PC-9 (cell line): Measurements from ENCODE around the gene ANKS1B. TPM values are rescaled to one million over a fixed set of nuclear protein-coding genes. Genes with fewer than 3 reads are reported as not detected.

ENCODE experiments used
- BruUV-seq: library from RNA; stranded (reverse); fragments of 400-500 nt; replicated peaks from 2 replicates; lab custom pipeline; 2021; lab: Mats Ljungman, UMichigan
- CTCF ChIA-PET: fragments of 300-600 bp; sonication (Branson Sonifier 250); formaldehyde crosslinking; loops from one replicate; lab custom pipeline; 2022; ENCODE audit warnings: antibody characterized with exemption; lab: Charles Lee
- POLR2A ChIA-PET: fragments of 300-600 bp; sonication (Branson Sonifier 250); formaldehyde crosslinking; loops from one replicate; lab custom pipeline; 2022; ENCODE audit warnings: antibody characterized with exemption; ENCODE audit not compliant: unreplicated experiment; lab: Charles Lee
- DNase-seq, 2 experiments: peaks; one replicate each; pipeline versions ENCODE4 v3.0.0 to v3.0.0-alpha.2; 2015 to 2022; ENCODE audit warnings: mixed read lengths in 1 of 2
- H2AFZ ChIP-seq: fragments of 200-600 bp; sonication (generic); 2 replicates; pipeline ENCODE4 v1.8.1; 2017; ENCODE audit warnings: antibody characterized with exemption
- H3F3A ChIP-seq: fragments of 200-600 bp; sonication (generic); 2 replicates; pipeline ENCODE4 v1.8.1; 2017; ENCODE audit warnings: antibody characterized with exemption, mild to moderate bottlenecking, low read depth; ENCODE audit not compliant: insufficient read depth
- H3K27ac ChIP-seq: fragments of 200-600 bp; sonication (generic); 2 replicates; pipeline ENCODE4 v1.6.1; 2016; ENCODE audit warnings: mixed run types
- H3K27me3 ChIP-seq: fragments of 200-600 bp; sonication (generic); 2 replicates; pipeline ENCODE4 v1.6.1; 2016; ENCODE audit warnings: low read depth, mixed run types; ENCODE audit not compliant: insufficient read depth
- H3K36me3 ChIP-seq: fragments of 200-600 bp; sonication (generic); 2 replicates; pipeline ENCODE4 v1.6.1; 2016; ENCODE audit warnings: low read depth, mixed run types
- H3K4me1 ChIP-seq: fragments of 200-600 bp; sonication (generic); replicated peaks from 2 replicates; pipeline ENCODE4 v1.6.1; 2016; ENCODE audit warnings: mixed run types; ENCODE audit not compliant: insufficient read depth
- H3K4me2 ChIP-seq: fragments of 200-600 bp; sonication (generic); 2 replicates; pipeline ENCODE4 v1.6.1; 2017; ENCODE audit warnings: mixed run types
- H3K4me3 ChIP-seq: fragments of 200-600 bp; sonication (generic); 2 replicates; pipeline ENCODE4 v1.6.1; 2016; ENCODE audit warnings: mixed run types
- H3K79me2 ChIP-seq: fragments of 200-600 bp; sonication (generic); 2 replicates; pipeline ENCODE4 v1.6.1; 2017; ENCODE audit warnings: low read depth, mixed run types
- H3K9me2 ChIP-seq: fragments of 200-600 bp; sonication (generic); 2 replicates; pipeline ENCODE4 v1.8.1; 2017; ENCODE audit warnings: mild to moderate bottlenecking; ENCODE audit not compliant: insufficient read depth
- H3K9me3 ChIP-seq: fragments of 200-600 bp; sonication (generic); 2 replicates; pipeline ENCODE4 v1.8.1; 2016; ENCODE audit warnings: low read depth; ENCODE audit not compliant: insufficient read depth
- H4K20me1 ChIP-seq: fragments of 200-600 bp; sonication (generic); 2 replicates; pipeline ENCODE4 v1.8.1; 2017; ENCODE audit not compliant: insufficient read depth
- CTCF ChIP-seq: fragments of 200-600 bp; sonication (generic); conservative IDR thresholded peaks from 2 replicates; pipeline ENCODE4 v1.6.1; 2017; ENCODE audit warnings: mixed run types, antibody characterized with exemption, mild to moderate bottlenecking, moderate library complexity
- EZH2 ChIP-seq: fragments of 200-600 bp; sonication (generic); IDR thresholded peaks from 2 replicates; pipeline ENCODE4 v1.8.0; 2017; ENCODE audit warnings: antibody characterized with exemption, low read depth
- intact Hi-C: fragments of 100-400 bp; cut with micrococcal nuclease; formaldehyde crosslinking; loops from one replicate; pipeline ENCODE4 v1.10.0; 2022; ENCODE audit not compliant: unreplicated experiment
- total RNA-seq: library from RNA; stranded (reverse); gene quantifications from 2 replicates; pipeline ENCODE4 v1.2.3, GENCODE V29; 2021

ANKS1B gene
- total RNA-seq, 1 experiment from 2014 or later, result not detected

GRCh38 chr12:98894412-98895085, 1090.2 kb downstream of the ANKS1B start:
- ChIA-PET POLR2A (no interaction called here), CTCF (no interaction called here)
- H3K79me2 ChIP-seq, result no peaks in the 10 kb centered on the region
- no peak overlapping the region for H3K27ac ChIP-seq
- no peak overlapping the region for H2AFZ ChIP-seq
- no peaks in the 10 kb centered on the region for H3F3A ChIP-seq
- intact Hi-C loops, result no loop called here
- no peak overlapping the region for H3K4me3 ChIP-seq
- TF ChIP-seq EZH2, result no peak
- no peak for TF ChIP-seq CTCF
- no peaks in the 10 kb centered on the region for H3K36me3 ChIP-seq
- no peaks in the 10 kb centered on the region for H4K20me1 ChIP-seq
- H3K27me3 ChIP-seq, result no peaks in the 10 kb centered on the region
- H3K4me1 ChIP-seq, result no peaks in the 10 kb centered on the region
- BruUV-seq, result no TSS peak
- no peaks in the 10 kb centered on the region for H3K9me3 ChIP-seq
- no peak for DNase-seq
- no peaks in the 10 kb centered on the region for H3K9me2 ChIP-seq
- no peak overlapping the region for H3K4me2 ChIP-seq

DNA sequence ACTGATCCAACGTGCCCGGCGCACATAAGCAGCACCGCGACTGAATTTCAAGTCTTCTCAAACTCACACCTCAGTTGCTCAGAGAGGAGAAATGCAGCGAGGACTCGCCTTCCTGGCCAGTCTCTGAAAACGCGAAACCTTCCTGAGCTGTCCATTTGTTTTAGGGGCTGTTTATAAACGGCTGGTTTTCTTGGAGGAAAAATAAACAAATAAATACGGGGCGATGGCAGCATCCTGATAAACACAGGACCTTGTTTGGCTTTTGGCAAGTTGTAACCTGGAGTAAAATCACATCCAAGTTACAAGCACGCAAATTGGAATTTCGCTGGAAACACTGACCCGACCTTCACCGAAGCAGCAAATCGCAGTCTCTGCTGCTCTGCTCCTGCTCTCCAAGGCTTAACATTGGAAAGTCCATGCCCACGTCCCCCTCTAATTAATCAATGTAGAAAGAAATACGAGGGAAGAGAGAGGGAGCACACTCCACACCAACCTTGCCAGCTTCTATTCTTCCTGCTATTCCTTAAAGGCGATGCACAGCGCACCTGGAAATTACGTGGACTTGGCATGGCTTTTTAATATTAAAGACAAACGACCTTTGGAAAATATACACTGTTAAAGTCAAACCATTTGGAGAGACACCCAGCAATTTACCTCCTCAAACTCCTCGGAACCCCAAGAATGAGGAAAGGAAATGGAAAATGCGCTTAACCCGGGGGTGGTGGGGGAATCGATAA, 1090.9 kb downstream of the ANKS1B start:
- no peaks in the 10 kb centered on the region for H3K79me2 ChIP-seq
- H3K4me2 ChIP-seq, result no peak overlapping the region
- TF ChIP-seq CTCF (no peak), EZH2 (no peak)
- no TSS peak for BruUV-seq
- H3K36me3 ChIP-seq, result no peaks in the 10 kb centered on the region
- H3K4me3 ChIP-seq, result no peak overlapping the region
- no peaks in the 10 kb centered on the region for H3K9me3 ChIP-seq
- ChIA-PET POLR2A (no interaction called here), CTCF (no interaction called here)
- H3F3A ChIP-seq, result no peaks in the 10 kb centered on the region
- H4K20me1 ChIP-seq, result no peaks in the 10 kb centered on the region
- H3K4me1 ChIP-seq, result no peaks in the 10 kb centered on the region
- no peaks in the 10 kb centered on the region for H3K9me2 ChIP-seq
- no peak overlapping the region for H2AFZ ChIP-seq
- intact Hi-C loops, result no loop called here
- DNase-seq, result no peak
- no peaks in the 10 kb centered on the region for H3K27me3 ChIP-seq
- no peak overlapping the region for H3K27ac ChIP-seq

DNA sequence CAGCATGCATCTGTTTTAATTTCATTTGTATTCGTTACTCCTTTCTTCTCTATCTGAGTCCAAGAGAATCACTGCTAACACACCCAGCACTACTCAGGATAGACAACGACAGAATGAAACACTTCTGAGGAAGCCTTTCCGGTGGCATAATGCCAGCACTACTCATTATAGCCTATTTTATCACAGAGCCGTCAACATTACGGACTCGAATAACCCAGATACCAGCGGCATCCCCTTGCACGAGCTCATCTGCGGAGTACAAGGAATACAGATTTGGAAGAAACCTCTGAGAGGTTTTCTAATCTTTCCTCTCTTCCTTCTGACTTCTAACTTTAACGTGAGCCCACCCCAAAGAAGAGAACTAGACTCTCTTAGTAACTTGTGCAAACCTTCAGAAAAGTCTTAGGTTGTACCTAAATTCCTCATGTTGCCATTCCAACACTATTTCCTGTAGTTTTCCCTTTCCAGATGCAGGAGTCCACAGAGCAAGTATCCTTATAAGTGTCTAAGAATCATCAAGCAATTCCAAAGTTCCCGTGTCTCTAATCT, 1091.5 kb downstream of the ANKS1B start:
- no TSS peak for BruUV-seq
- TF ChIP-seq CTCF (no peak), EZH2 (no peak)
- no peaks in the 10 kb centered on the region for H3K4me1 ChIP-seq
- H2AFZ ChIP-seq, result no peak overlapping the region
- H3K4me2 ChIP-seq, result no peak overlapping the region
- no peaks in the 10 kb centered on the region for H3K79me2 ChIP-seq
- H3K36me3 ChIP-seq, result no peaks in the 10 kb centered on the region
- ChIA-PET CTCF (no interaction called here), POLR2A (no interaction called here)
- DNase-seq, result no peak
- no peaks in the 10 kb centered on the region for H3K9me2 ChIP-seq
- intact Hi-C loops, result no loop called here
- no peak overlapping the region for H3K4me3 ChIP-seq
- no peaks in the 10 kb centered on the region for H3K9me3 ChIP-seq
- no peaks in the 10 kb centered on the region for H4K20me1 ChIP-seq
- H3K27me3 ChIP-seq, result no peaks in the 10 kb centered on the region
- H3K27ac ChIP-seq, result no peak overlapping the region
- H3F3A ChIP-seq, result no peaks in the 10 kb centered on the region
